ENCODE measurements around the gene TIAM2.
"Not testable (repeated sequence)": the region's sequence is repeated elsewhere in the genome, so short reads cannot be mapped to it uniquely, and the experiment has no call there.

The TIAM2 gene

GRCh38 chr6:155014670-155015300 lies 19.7 kb downstream of the TIAM2 start:
- H3K9ac ChIP-seq, result no peak overlapping the region

GRCh38 chr6:155018415-155018814 lies 23.3 kb downstream of the TIAM2 start:
- not testable (repeated sequence) for H3K36me3 ChIP-seq (ENCODE audit: insufficient read depth); H3K27me3 ChIP-seq (ENCODE audit: insufficient read depth, low read depth); H3K4me1 ChIP-seq (ENCODE audit: low read depth, poor library complexity, severe bottlenecking); H3K4me2 ChIP-seq; H3K79me2 ChIP-seq (ENCODE audit: insufficient read depth, low read depth); H4K20me1 ChIP-seq (ENCODE audit: insufficient read depth); H2AFZ ChIP-seq (ENCODE audit: low read depth); H3K9ac ChIP-seq; H3K27ac ChIP-seq; H3K4me3 ChIP-seq (IDR thresholded peaks at IDR 0.05; ENCODE audit: insufficient read depth, low read depth, low read length)

More at GRCh38 chr6:155014670-155015300, 19.7 kb downstream of the TIAM2 start:
- no peaks in the 10 kb centered on the region for H3K79me2 ChIP-seq (ENCODE audit: insufficient read depth, low read depth)
- H3K27ac ChIP-seq, result no peak overlapping the region
- no peak overlapping the region for H3K4me3 ChIP-seq (IDR thresholded peaks at IDR 0.05; ENCODE audit: insufficient read depth, low read depth, low read length)
- no peak overlapping the region for H3K4me2 ChIP-seq
- no peaks in the 10 kb centered on the region for H4K20me1 ChIP-seq (ENCODE audit: insufficient read depth)
- no peaks in the 10 kb centered on the region for H3K27me3 ChIP-seq (ENCODE audit: insufficient read depth, low read depth)
- H3K36me3 ChIP-seq (ENCODE audit: insufficient read depth), result no peaks in the 10 kb centered on the region
- no peaks in the 10 kb centered on the region for H3K4me1 ChIP-seq (ENCODE audit: low read depth, poor library complexity, severe bottlenecking)
- TF ChIP-seq CTCF (conservative IDR thresholded peaks at IDR 0.05; ENCODE audit: low read depth, low read length), result no peak
- H2AFZ ChIP-seq (ENCODE audit: low read depth), result no peak overlapping the region

- Histone ChIP-seq H3K4me2 (no peak overlapping the region), H3K4me1 (ENCODE audit: low read depth, poor library complexity, severe bottlenecking) (no peaks in the 10 kb centered on the region), H4K20me1 (ENCODE audit: insufficient read depth) (no peaks in the 10 kb centered on the region), H2AFZ (ENCODE audit: low read depth) (no peak overlapping the region), H3K36me3 (ENCODE audit: insufficient read depth) (no peaks in the 10 kb centered on the region), H3K4me3 (IDR thresholded peaks at IDR 0.05; ENCODE audit: insufficient read depth, low read depth, low read length) (no peak overlapping the region), H3K27me3 (ENCODE audit: insufficient read depth, low read depth) (no peaks in the 10 kb centered on the region), H3K27ac (no peak overlapping the region), H3K9ac (no peak overlapping the region), H3K79me2 (ENCODE audit: insufficient read depth, low read depth) (no peaks in the 10 kb centered on the region)
- no peak for TF ChIP-seq CTCF (conservative IDR thresholded peaks at IDR 0.05; ENCODE audit: low read depth, low read length)
These were observed 26.6 kb downstream of the TIAM2 start for GRCh38 chr6:155021680-155022079.

GRCh38 chr6:155022721-155023120 lies 27.6 kb downstream of the TIAM2 start:
- H3K36me3 ChIP-seq (ENCODE audit: insufficient read depth), result no peaks in the 10 kb centered on the region
- no peak overlapping the region for H3K27ac ChIP-seq
- no peaks in the 10 kb centered on the region for H3K27me3 ChIP-seq (ENCODE audit: insufficient read depth, low read depth)
- no peak overlapping the region for H3K4me2 ChIP-seq
- no peak overlapping the region for H2AFZ ChIP-seq (ENCODE audit: low read depth)
- H3K79me2 ChIP-seq (ENCODE audit: insufficient read depth, low read depth), result no peaks in the 10 kb centered on the region
- no peaks in the 10 kb centered on the region for H3K4me1 ChIP-seq (ENCODE audit: low read depth, poor library complexity, severe bottlenecking)
- H4K20me1 ChIP-seq (ENCODE audit: insufficient read depth), result no peaks in the 10 kb centered on the region
- TF ChIP-seq CTCF (conservative IDR thresholded peaks at IDR 0.05; ENCODE audit: low read depth, low read length), result no peak
- no peak overlapping the region for H3K4me3 ChIP-seq (IDR thresholded peaks at IDR 0.05; ENCODE audit: insufficient read depth, low read depth, low read length)
- no peak overlapping the region for H3K9ac ChIP-seq

- Histone ChIP-seq H3K27me3 (ENCODE audit: insufficient read depth, low read depth) (no peaks in the 10 kb centered on the region), H3K36me3 (ENCODE audit: insufficient read depth) (no peaks in the 10 kb centered on the region), H3K27ac (no peak overlapping the region), H4K20me1 (ENCODE audit: insufficient read depth) (no peaks in the 10 kb centered on the region), H3K9ac (no peak overlapping the region), H3K4me1 (ENCODE audit: low read depth, poor library complexity, severe bottlenecking) (no peaks in the 10 kb centered on the region), H3K4me2 (no peak overlapping the region), H2AFZ (ENCODE audit: low read depth) (no peak overlapping the region), H3K4me3 (IDR thresholded peaks at IDR 0.05; ENCODE audit: insufficient read depth, low read depth, low read length) (no peak overlapping the region), H3K79me2 (ENCODE audit: insufficient read depth, low read depth) (no peaks in the 10 kb centered on the region)
- no peak for TF ChIP-seq CTCF (conservative IDR thresholded peaks at IDR 0.05; ENCODE audit: low read depth, low read length)
These were observed 28.6 kb downstream of the TIAM2 start for GRCh38 chr6:155023717-155024116.
